GM12801 (cell line): Measurements from ENCODE around the gene STAU1.

Experiments
- TF ChIP-seq, protein P1 (sequence below): IDR thresholded peaks from one replicate; pipeline ENCODE4 v1.5.1; 2011; ENCODE audit warnings: control low read depth; ENCODE audit not compliant: insufficient read length; ENCODE audit errors: extremely low read depth

The STAU1 gene

DNA sequence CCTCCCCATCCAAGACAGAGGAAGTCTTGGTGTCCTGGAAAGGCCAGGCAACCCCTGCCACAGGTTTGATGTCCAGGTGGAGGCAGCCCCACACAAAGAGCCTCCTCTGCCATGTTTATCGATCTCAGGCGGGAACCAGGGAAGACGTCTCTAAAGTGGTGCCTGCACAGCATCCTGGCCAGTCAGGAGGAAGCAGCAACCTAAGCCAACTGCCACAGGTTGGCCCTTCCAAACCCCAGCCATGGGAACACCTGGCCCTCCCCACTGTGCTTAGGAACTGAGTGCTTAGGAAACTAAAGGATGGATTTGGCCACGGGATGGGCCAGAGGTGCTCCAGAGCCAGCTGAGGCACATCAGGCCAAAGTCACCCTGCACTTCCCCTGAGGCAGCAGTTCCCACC lies 85.1 kb downstream of the STAU1 start:
- TF ChIP-seq, protein P1, sequence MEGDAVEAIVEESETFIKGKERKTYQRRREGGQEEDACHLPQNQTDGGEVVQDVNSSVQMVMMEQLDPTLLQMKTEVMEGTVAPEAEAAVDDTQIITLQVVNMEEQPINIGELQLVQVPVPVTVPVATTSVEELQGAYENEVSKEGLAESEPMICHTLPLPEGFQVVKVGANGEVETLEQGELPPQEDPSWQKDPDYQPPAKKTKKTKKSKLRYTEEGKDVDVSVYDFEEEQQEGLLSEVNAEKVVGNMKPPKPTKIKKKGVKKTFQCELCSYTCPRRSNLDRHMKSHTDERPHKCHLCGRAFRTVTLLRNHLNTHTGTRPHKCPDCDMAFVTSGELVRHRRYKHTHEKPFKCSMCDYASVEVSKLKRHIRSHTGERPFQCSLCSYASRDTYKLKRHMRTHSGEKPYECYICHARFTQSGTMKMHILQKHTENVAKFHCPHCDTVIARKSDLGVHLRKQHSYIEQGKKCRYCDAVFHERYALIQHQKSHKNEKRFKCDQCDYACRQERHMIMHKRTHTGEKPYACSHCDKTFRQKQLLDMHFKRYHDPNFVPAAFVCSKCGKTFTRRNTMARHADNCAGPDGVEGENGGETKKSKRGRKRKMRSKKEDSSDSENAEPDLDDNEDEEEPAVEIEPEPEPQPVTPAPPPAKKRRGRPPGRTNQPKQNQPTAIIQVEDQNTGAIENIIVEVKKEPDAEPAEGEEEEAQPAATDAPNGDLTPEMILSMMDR: no peak

GRCh38 chr20:49100972-49101371 lies 87.2 kb downstream of the STAU1 start:
- TF ChIP-seq, protein P1: no peak

DNA sequence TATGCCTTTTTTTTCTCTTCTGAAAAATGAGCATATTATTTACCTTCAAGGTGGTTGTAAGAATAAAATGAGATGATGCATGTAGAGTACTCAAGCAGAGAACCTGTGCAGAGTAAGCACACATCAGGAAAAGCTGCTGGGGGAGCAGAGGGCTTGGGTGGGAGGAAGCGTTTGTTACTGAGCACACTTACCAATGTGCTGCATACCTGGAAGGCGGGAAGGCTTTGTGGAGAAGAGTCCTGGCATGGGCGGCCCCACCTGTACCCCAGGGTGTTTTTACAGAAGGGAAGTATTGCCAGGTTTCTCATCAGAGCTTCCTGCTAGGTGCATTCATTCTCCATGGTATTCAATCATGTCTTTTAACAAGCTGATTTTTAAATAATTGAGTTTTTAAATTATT lies 89.1 kb downstream of the STAU1 start:
- TF ChIP-seq, protein P1: no peak

DNA sequence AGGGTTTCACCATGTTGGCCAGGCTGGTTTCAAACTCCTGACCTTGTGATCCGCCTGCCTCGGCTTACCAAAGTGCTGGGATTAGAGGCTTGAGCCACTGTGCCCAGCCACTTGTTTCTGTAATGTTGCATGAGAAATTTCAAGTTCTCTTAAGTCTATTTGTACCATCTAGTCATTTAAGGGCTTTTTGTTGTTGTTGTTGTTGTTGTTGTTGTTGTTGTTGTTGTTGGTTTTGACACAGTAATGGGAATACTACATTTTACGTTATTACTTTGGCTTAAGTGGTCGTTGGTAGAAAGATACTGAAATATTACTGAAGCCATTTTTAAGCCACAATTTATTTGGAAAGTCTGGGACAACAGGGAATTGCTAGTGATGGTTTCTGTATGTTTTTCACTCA lies 90.0 kb downstream of the STAU1 start:
- TF ChIP-seq, protein P1: no peak

DNA sequence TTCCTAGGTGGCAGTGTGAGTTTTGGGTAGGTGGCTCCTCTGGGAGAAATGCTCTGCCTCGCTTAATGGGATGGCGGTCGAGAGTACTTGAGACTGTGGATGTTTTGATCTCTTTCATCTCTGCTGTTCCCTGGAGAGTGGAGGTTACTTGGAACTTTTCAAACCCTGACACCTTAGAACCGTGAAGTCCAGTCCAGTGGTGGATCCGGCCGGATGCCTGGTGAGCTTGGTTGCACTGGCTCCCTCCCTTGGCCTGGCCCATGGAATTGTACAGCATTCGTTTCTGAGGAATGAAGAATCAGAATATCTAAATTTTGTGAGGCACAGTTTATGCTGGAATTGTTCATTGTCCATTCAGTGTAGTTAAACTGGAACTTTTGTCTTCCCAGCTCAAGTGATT lies 91.0 kb downstream of the STAU1 start:
- TF ChIP-seq, protein P1: no peak

GRCh38 chr20:49096203-49096730 lies 91.9 kb downstream of the STAU1 start:
- TF ChIP-seq, protein P1: no peak

- TF ChIP-seq, protein P1: no peak
Observed at GRCh38 chr20:49091762-49092161, 96.4 kb downstream of the STAU1 start.
